HEK293 (cell line): ENCODE measurements around the gene MED23.

ENCODE experiments used
- CTCF ChIA-PET: fragments of 350-600 bp; formaldehyde crosslinking; extraction: SDS; loops from one replicate; lab custom pipeline; 2021; ENCODE audit warnings: antibody characterized with exemption; lab: Yijun Ruan, JAX
- POLR2A ChIA-PET: fragments of 300-600 bp; formaldehyde crosslinking; extraction: SDS; loops from one replicate; lab custom pipeline; 2020; ENCODE audit warnings: antibody characterized with exemption, inconsistent platforms; lab: Yijun Ruan, JAX
- H3K27ac ChIP-seq: fragments of 200-500 bp; sonication (Bioruptor generic); 2 replicates; pipeline ENCODE4 v1.5.1; 2014; ENCODE audit warnings: low read depth, low read length, control low read depth, inconsistent platforms; ENCODE audit errors: extremely low read depth
- H3K36me3 ChIP-seq, 2 experiments: fragments of 200-500 bp in 1 of 2; sonication (Bioruptor generic) in 1 of 2; 1 replicate in 1 of 2; 2 replicates in 1 of 2; pipeline ENCODE4 v1.5.1; 2014 to 2017; ENCODE audit warnings: inconsistent platforms in 2 of 2, low read length in 2 of 2; ENCODE audit not compliant: control insufficient read depth in 2 of 2, insufficient read depth in 1 of 2
- H3K4me1 ChIP-seq: fragments of 200-500 bp; sonication (Bioruptor generic); 2 replicates; pipeline ENCODE4 v1.5.1; 2014; ENCODE audit warnings: mild to moderate bottlenecking, low read length, inconsistent platforms; ENCODE audit not compliant: control insufficient read depth, insufficient read depth
- H3K4me3 ChIP-seq: 2 replicates; pipeline ENCODE4 v1.5.1; 2011; ENCODE audit warnings: low read depth, mild to moderate bottlenecking, control low read depth, low read length, moderate library complexity
- H3K9me3 ChIP-seq: fragments of 200-500 bp; sonication (Bioruptor generic); 2 replicates; pipeline ENCODE4 v1.5.1; 2014; ENCODE audit warnings: low read depth, low read length, inconsistent platforms; ENCODE audit not compliant: control insufficient read depth, insufficient read depth
- BCL6B ChIP-seq: fragments of 450-650 bp; formaldehyde crosslinking; IDR thresholded peaks from 2 replicates; pipeline ENCODE4 v1.5.1; 2017; ENCODE audit warnings: missing biosample characterization, missing genetic modification characterization
- HOXD13 ChIP-seq: sonication (generic); formaldehyde crosslinking; IDR thresholded peaks from 2 replicates; pipeline ENCODE4 v1.8.0; 2022; ENCODE audit warnings: missing genetic modification reagents, borderline replicate concordance
- PATZ1 ChIP-seq: fragments of 450-650 bp; formaldehyde crosslinking; IDR thresholded peaks from 2 replicates; pipeline ENCODE4 v1.5.1; 2016; ENCODE audit warnings: missing biosample characterization, missing genetic modification characterization
- SP2 ChIP-seq: fragments of 450-650 bp; formaldehyde crosslinking; IDR thresholded peaks from 2 replicates; pipeline ENCODE4 v1.5.1; 2016; ENCODE audit warnings: missing biosample characterization, missing genetic modification characterization
- ZBTB11 ChIP-seq: fragments of 450-650 bp; formaldehyde crosslinking; conservative IDR thresholded peaks from 2 replicates; pipeline ENCODE4 v1.5.1; 2016; ENCODE audit warnings: low read depth, missing biosample characterization, missing genetic modification characterization
- ZBTB49 ChIP-seq: fragments of 450-650 bp; formaldehyde crosslinking; IDR thresholded peaks from 2 replicates; pipeline ENCODE4 v1.5.1; 2016; ENCODE audit warnings: missing biosample characterization, missing genetic modification characterization, low read depth
- ZFP3 ChIP-seq: fragments of 450-650 bp; formaldehyde crosslinking; IDR thresholded peaks from 2 replicates; pipeline ENCODE4 v1.5.1; 2016; ENCODE audit warnings: low read depth, missing biosample characterization, missing genetic modification characterization
- ZFP41 ChIP-seq: fragments of 450-650 bp; formaldehyde crosslinking; IDR thresholded peaks from 2 replicates; pipeline ENCODE4 v1.5.1; 2016; ENCODE audit warnings: missing biosample characterization, missing genetic modification characterization, borderline replicate concordance
- ZNF18 ChIP-seq: fragments of 450-650 bp; formaldehyde crosslinking; IDR thresholded peaks from 2 replicates; pipeline ENCODE4 v1.5.1; 2016; ENCODE audit warnings: missing biosample characterization, missing genetic modification characterization
- ZNF214 ChIP-seq: fragments of 450-650 bp; formaldehyde crosslinking; IDR thresholded peaks from 2 replicates; pipeline ENCODE4 v1.5.1; 2017; ENCODE audit warnings: missing biosample characterization, mild to moderate bottlenecking, missing genetic modification characterization, borderline replicate concordance
- ZNF311 ChIP-seq: fragments of 450-650 bp; formaldehyde crosslinking; IDR thresholded peaks from 2 replicates; pipeline ENCODE4 v1.5.1; 2017; ENCODE audit warnings: missing biosample characterization, missing genetic modification characterization, borderline replicate concordance
- ZNF514 ChIP-seq: fragments of 450-650 bp; formaldehyde crosslinking; IDR thresholded peaks from 2 replicates; pipeline ENCODE4 v1.5.1; 2016; ENCODE audit warnings: missing biosample characterization, missing genetic modification characterization
- ZNF529 ChIP-seq: fragments of 450-650 bp; formaldehyde crosslinking; IDR thresholded peaks from 2 replicates; pipeline ENCODE4 v1.5.1; 2017; ENCODE audit warnings: missing genetic modification characterization, missing biosample characterization; ENCODE audit not compliant: insufficient replicate concordance
- ZNF629 ChIP-seq: fragments of 450-650 bp; formaldehyde crosslinking; IDR thresholded peaks from 2 replicates; pipeline ENCODE4 v1.5.1; 2017; ENCODE audit warnings: missing biosample characterization, missing genetic modification characterization
- ZNF654 ChIP-seq: fragments of 450-650 bp; formaldehyde crosslinking; IDR thresholded peaks from 2 replicates; pipeline ENCODE4 v1.5.1; 2016; ENCODE audit warnings: low read depth, missing biosample characterization, missing genetic modification characterization
- ZNF670 ChIP-seq: fragments of 450-650 bp; formaldehyde crosslinking; IDR thresholded peaks from 2 replicates; pipeline ENCODE4 v1.5.1; 2016; ENCODE audit warnings: missing biosample characterization, missing genetic modification characterization, low read depth
- ZNF837 ChIP-seq: fragments of 450-650 bp; formaldehyde crosslinking; IDR thresholded peaks from 2 replicates; pipeline ENCODE4 v1.5.1; 2016; ENCODE audit warnings: missing biosample characterization, missing genetic modification characterization
- ZSCAN18 ChIP-seq: fragments of 450-650 bp; formaldehyde crosslinking; IDR thresholded peaks from 2 replicates; pipeline ENCODE4 v1.5.1; 2016; ENCODE audit warnings: missing biosample characterization, missing genetic modification characterization

MED23 gene

GRCh38 chr6:131586543-131586942 lies 41.5 kb downstream of the MED23 start (continued):
- TF ChIP-seq ZSCAN18 (tag by site-specific recombination) (no peak), ZNF514 (tag by site-specific recombination) (no peak)

- no peaks in the 10 kb centered on the region for H3K4me1 ChIP-seq
- H3K27ac ChIP-seq: no peak overlapping the region
- H3K4me3 ChIP-seq: no peak overlapping the region
- TF ChIP-seq HOXD13 (CRISPR knock-in tag) (no peak), BCL6B (tag by site-specific recombination) (no peak), ZSCAN18 (tag by site-specific recombination) (no peak), ZBTB49 (tag by site-specific recombination) (no peak), ZNF529 (no peak), ZNF837 (tag by site-specific recombination) (no peak), ZNF670 (tag by site-specific recombination) (no peak), ZNF214 (tag by site-specific recombination) (no peak), ZNF18 (no peak), ZFP3 (tag by site-specific recombination) (no peak), ZFP41 (tag by site-specific recombination) (no peak), ZNF629 (tag by site-specific recombination) (no peak), PATZ1 (tag by site-specific recombination) (no peak), ZNF311 (no peak), ZNF654 (tag by site-specific recombination) (no peak), SP2 (tag by site-specific recombination) (no peak), ZBTB11 (no peak)
- CTCF ChIA-PET: interaction anchor here (0.6 kb wide), 1 partner anchor 689 kb away, joined by 3 read pairs; no protein-coding TSS in a partner anchor
- POLR2A ChIA-PET: no interaction called here
- peaks cover 39 to 76% of the 10 kb centered on the region in 2 experiments for H3K36me3 ChIP-seq
- no peaks in the 10 kb centered on the region for H3K9me3 ChIP-seq
These were observed 46.5 kb downstream of the MED23 start for GRCh38 chr6:131581523-131581922.
